Transverse colon (tissue), 4 donors: Measurements from ENCODE around the gene RNFT2. TPM values are rescaled to one million over a fixed set of nuclear protein-coding genes. Genes with fewer than 3 reads are reported as not detected.

Experiments
- DNase-seq: peaks from one replicate; pipeline ENCODE4 v3.0.0-alpha.2; 2019
- H3K27ac ChIP-seq, 4 donors: fragments of 200-600 bp; sonication (generic); 2 replicates each; pipeline ENCODE4 v1.5.1; 2016 to 2018; ENCODE audit warnings: inconsistent platforms in 4 of 4
- H3K27me3 ChIP-seq: fragments of 200-600 bp; sonication (generic); 2 replicates; pipeline ENCODE4 v1.5.1; 2017; ENCODE audit warnings: inconsistent platforms
- H3K36me3 ChIP-seq, 4 donors: fragments of 200-600 bp; sonication (generic); 2 replicates each; pipeline ENCODE4 v1.5.1; 2017 to 2019; ENCODE audit warnings: inconsistent platforms in 4 of 4
- H3K4me1 ChIP-seq, 4 donors: fragments of 200-600 bp; sonication (generic); 2 replicates each; pipeline ENCODE4 v1.5.1; 2017 to 2020; ENCODE audit warnings: inconsistent platforms in 4 of 4
- H3K4me3 ChIP-seq, 4 donors: fragments of 200-600 bp; sonication (generic); 1 replicate in 1 of 4; 2 replicates in 3 of 4; pipeline versions ENCODE4 v1.5.1 to v1.6.1; 2017 to 2019; ENCODE audit warnings: inconsistent platforms in 4 of 4
- H3K9me3 ChIP-seq, 2 donors: fragments of 200-600 bp; sonication (generic); 2 replicates each; pipeline ENCODE4 v1.5.1; 2017 to 2019; ENCODE audit warnings: inconsistent platforms in 2 of 2
- CTCF ChIP-seq, 5 experiments: fragments of 200-600 bp in 3 of 5; fragments of 450-650 bp in 2 of 5; sonication (generic) in 3 of 5; IDR thresholded peaks; 1 replicate in 2 of 5; 2 replicates in 3 of 5; pipeline ENCODE4 v1.5.1; 2016 to 2017; ENCODE audit warnings: antibody characterized with exemption in 5 of 5, inconsistent platforms in 3 of 5, mild to moderate bottlenecking in 2 of 5, moderate library complexity in 1 of 5
- EP300 ChIP-seq: sonication (generic); formaldehyde crosslinking; IDR thresholded peaks from one replicate; pipeline ENCODE4 v1.6.1; 2017; ENCODE audit warnings: antibody characterized with exemption, low read depth
- POLR2A ChIP-seq: fragments of 450-650 bp; IDR thresholded peaks from one replicate; pipeline ENCODE4 v1.6.1; 2016; ENCODE audit warnings: antibody characterized with exemption, mild to moderate bottlenecking, moderate library complexity
- POLR2AphosphoS5 ChIP-seq, 3 donors: sonication (generic); formaldehyde crosslinking; IDR thresholded peaks; one replicate each; pipeline ENCODE4 v1.6.1; 2016; ENCODE audit warnings: antibody characterized with exemption in 3 of 3
- WGBS, 2 donors: methylation state at CpG; one replicate each; pipeline ENCODE4 v1.1.5; 2018; ENCODE audit warnings: low coverage in 1 of 2; 5-methylcytosine and 5-hydroxymethylcytosine counted together
- in situ Hi-C, 4 donors: fragments of 200-750 bp; cut with MboI; loops; one replicate each; pipeline versions ENCODE4 v1.15.0 to v1.15.1; 2017; ENCODE audit warnings: low sequenced_read_pairs in 3 of 4, low pct_ligation_motif_present in 1 of 4, low pct_unique_long_range_greater_than_20kb in 1 of 4
- intact Hi-C: fragments of 100-400 bp; cut with DNase I; formaldehyde crosslinking; loops from one replicate; pipeline ENCODE4 v1.15.1; 2023; ENCODE audit warnings: low total_unique reads
- total RNA-seq, 4 donors: library from RNA; depleted of rRNA; stranded (reverse); fragments of >200 nt; gene quantifications; one replicate each; pipeline ENCODE4 v1.1.0, GENCODE V29; 2016

RNFT2 gene
- total RNA-seq, 4 donors from 2014 or later, result 0.20 to 1.1 (median 0.68) TPM; not detected in 1

GRCh38 chr12:116856729-116857128 is 118.6 kb downstream of the RNFT2 start:
- no peak overlapping the region for H3K4me3 ChIP-seq
- peak in 1 of 3 donors; percentile 18 for TF ChIP-seq POLR2AphosphoS5 (IDR thresholded peaks at IDR 0.05)
- TF ChIP-seq EP300, result no peak
- no peak for TF ChIP-seq CTCF (IDR thresholded peaks at IDR 0.05)
- TF ChIP-seq POLR2A, result no peak
- no peaks in the 10 kb centered on the region for H3K9me3 ChIP-seq
- peaks cover 17% of the 10 kb centered on the region for H3K27me3 ChIP-seq
- H3K27ac ChIP-seq, result peak overlapping the region; percentile 32 to 68 (median 56)
- in situ Hi-C loops, result no loop called here
- H3K4me1 ChIP-seq, result peaks cover 0 to 27% (median 12%) of the 10 kb centered on the region in 4 donors
- 20 to 66% methylated on average over 2 to 11 of the region's 11 CpGs for WGBS, 2 donors
- DNase-seq, result peak; percentile 71
- no peaks in the 10 kb centered on the region for H3K36me3 ChIP-seq
- intact Hi-C loops, result no loop called here

- no peaks in the 10 kb centered on the region for H3K9me3 ChIP-seq
- peaks cover 0 to 27% (median 12%) of the 10 kb centered on the region in 4 donors for H3K4me1 ChIP-seq
- H3K27ac ChIP-seq, result no peak overlapping the region
- peaks cover 14% of the 10 kb centered on the region for H3K27me3 ChIP-seq
- H3K36me3 ChIP-seq, result no peaks in the 10 kb centered on the region
- no peak overlapping the region for H3K4me3 ChIP-seq
- TF ChIP-seq POLR2AphosphoS5 (IDR thresholded peaks at IDR 0.05), result no peak
- TF ChIP-seq POLR2A, result no peak
- no peak for TF ChIP-seq EP300
- no peak for TF ChIP-seq CTCF (IDR thresholded peaks at IDR 0.05)
- no peak for DNase-seq
- WGBS, 2 donors, result 57 to 76% methylated on average over 2 to 5 of the region's 5 CpGs
- intact Hi-C loops (no loop called here), in situ Hi-C loops (no loop called here)
Observed at GRCh38 chr12:116859079-116859478, 121.0 kb downstream of the RNFT2 start.

- in situ Hi-C loops, result no loop called here
- Histone ChIP-seq H3K36me3 (no peaks in the 10 kb centered on the region), H3K9me3 (no peaks in the 10 kb centered on the region), H3K4me3 (no peak overlapping the region), H3K27me3 (peaks cover 13% of the 10 kb centered on the region), H3K27ac (no peak overlapping the region), H3K4me1 (peaks cover 0 to 27% (median 12%) of the 10 kb centered on the region in 4 donors)
- WGBS, 2 donors, result 58 to 65% methylated on average over 2 to 3 of the region's 3 CpGs
- intact Hi-C loops, result no loop called here
- no peak for DNase-seq
- TF ChIP-seq POLR2AphosphoS5 (IDR thresholded peaks at IDR 0.05) (no peak), EP300 (no peak), POLR2A (no peak), CTCF (IDR thresholded peaks at IDR 0.05) (no peak)
Observed at GRCh38 chr12:116860263-116860662, 122.1 kb downstream of the RNFT2 start.

GRCh38 chr12:116861320-116861719 is 123.2 kb downstream of the RNFT2 start:
- DNase-seq, result peak; percentile 21
- intact Hi-C loops, result no loop called here
- Histone ChIP-seq H3K27ac (no peak overlapping the region), H3K36me3 (no peaks in the 10 kb centered on the region), H3K27me3 (peaks cover 13% of the 10 kb centered on the region), H3K4me1 (peaks cover 0 to 18% (median 6%) of the 10 kb centered on the region in 4 donors), H3K4me3 (no peak overlapping the region), H3K9me3 (no peaks in the 10 kb centered on the region)
- TF ChIP-seq POLR2A, result no peak
- TF ChIP-seq POLR2AphosphoS5 (IDR thresholded peaks at IDR 0.05), result no peak
- no peak for TF ChIP-seq EP300
- TF ChIP-seq CTCF (IDR thresholded peaks at IDR 0.05), result no peak
- 40 to 46% methylated on average over 1 to 12 of the region's 12 CpGs for WGBS, 2 donors
- in situ Hi-C loops, result no loop called here
